ENCODE data around the gene SLC37A2.

DNA sequence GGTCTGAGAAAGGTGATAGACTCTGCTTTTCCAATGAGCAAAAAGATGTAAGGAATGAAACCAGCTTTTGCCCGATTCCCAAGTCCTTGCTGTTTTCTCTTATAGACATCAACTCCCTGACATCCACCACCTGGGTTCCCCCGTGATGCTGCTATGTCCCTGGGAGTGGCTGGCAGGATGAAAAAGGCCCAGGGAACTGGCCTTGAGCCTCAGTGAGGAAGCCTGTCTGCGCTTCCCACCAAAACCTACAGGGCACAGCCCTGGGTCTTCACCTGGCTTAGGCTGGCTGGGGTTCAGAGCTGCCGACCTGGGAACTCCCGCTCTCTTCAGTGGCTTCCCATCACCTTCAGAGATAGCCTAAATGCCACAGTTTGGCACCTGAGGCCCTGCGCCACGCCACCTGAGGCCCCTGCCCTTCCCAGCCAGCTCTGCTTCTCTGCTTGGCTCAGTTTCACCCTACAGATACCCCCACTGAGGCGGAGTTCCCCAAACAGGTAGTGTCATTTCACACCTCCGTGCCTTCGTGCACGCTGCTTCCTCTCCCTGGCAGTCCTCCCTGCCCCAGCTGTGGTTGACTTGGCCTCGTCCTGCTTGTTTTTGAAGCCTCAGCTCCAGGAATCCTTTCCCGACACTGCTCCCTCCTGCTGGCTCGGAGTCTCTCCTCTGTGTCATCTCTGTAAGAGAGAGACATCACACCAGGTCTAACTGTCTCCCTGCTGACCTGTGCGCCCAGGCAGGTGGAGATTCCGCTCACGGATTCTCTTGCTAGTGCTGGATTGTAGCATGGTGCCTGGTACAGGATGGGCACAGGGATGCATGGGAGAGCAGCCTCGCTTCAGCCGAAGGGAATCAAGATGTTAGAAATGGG is 10.7 kb downstream of the SLC37A2 start:
- TF ChIP-seq, protein P1, sequence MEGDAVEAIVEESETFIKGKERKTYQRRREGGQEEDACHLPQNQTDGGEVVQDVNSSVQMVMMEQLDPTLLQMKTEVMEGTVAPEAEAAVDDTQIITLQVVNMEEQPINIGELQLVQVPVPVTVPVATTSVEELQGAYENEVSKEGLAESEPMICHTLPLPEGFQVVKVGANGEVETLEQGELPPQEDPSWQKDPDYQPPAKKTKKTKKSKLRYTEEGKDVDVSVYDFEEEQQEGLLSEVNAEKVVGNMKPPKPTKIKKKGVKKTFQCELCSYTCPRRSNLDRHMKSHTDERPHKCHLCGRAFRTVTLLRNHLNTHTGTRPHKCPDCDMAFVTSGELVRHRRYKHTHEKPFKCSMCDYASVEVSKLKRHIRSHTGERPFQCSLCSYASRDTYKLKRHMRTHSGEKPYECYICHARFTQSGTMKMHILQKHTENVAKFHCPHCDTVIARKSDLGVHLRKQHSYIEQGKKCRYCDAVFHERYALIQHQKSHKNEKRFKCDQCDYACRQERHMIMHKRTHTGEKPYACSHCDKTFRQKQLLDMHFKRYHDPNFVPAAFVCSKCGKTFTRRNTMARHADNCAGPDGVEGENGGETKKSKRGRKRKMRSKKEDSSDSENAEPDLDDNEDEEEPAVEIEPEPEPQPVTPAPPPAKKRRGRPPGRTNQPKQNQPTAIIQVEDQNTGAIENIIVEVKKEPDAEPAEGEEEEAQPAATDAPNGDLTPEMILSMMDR (IDR thresholded peaks at IDR 0.05; ENCODE audit: low read length), result no peak
- TF ChIP-seq EZH2 (IDR thresholded peaks at IDR 0.05; ENCODE audit: borderline replicate concordance, low read length), result no peak

Data from OCI-LY1 (cell line).